Stomach (tissue), 9 donors: ENCODE measurements around the gene EMD. TPM values are rescaled to one million over a fixed set of nuclear protein-coding genes. Genes with fewer than 3 reads are reported as not detected.
"Not testable (repeated sequence)": the region's sequence is repeated elsewhere in the genome, so short reads cannot be mapped to it uniquely, and the experiment has no call there.

Experiments
- DNase-seq, 2 donors: peaks; one replicate each; pipeline versions ENCODE4 v3.0.0 to v3.0.0-alpha.2; 2013 to 2019
- H3K27ac ChIP-seq, 5 donors: fragments of 200-600 bp in 4 of 5; sonication (generic) in 4 of 5; one replicate each; pipeline ENCODE4 v1.5.1; 2013 to 2019; ENCODE audit warnings: mild to moderate bottlenecking in 1 of 5, moderate library complexity in 1 of 5
- H3K27me3 ChIP-seq, 3 donors: fragments of 200-600 bp; sonication (generic); one replicate each; pipeline ENCODE4 v1.5.1; 2017 to 2019; ENCODE audit warnings: mixed run types in 1 of 3
- H3K36me3 ChIP-seq, 4 donors: fragments of 200-600 bp; sonication (generic); 1 replicate in 3 of 4; 2 replicates in 1 of 4; pipeline ENCODE4 v1.5.1; 2016 to 2019
- H3K4me1 ChIP-seq, 4 donors: fragments of 200-600 bp; sonication (generic); one replicate each; pipeline ENCODE4 v1.5.1; 2016 to 2019
- H3K4me3 ChIP-seq, 4 donors: fragments of 200-600 bp; sonication (generic) in 3 of 4; one replicate each; pipeline ENCODE4 v1.5.1; 2016 to 2019; ENCODE audit warnings: mild to moderate bottlenecking in 1 of 4
- H3K9me3 ChIP-seq, 4 donors: fragments of 200-600 bp; sonication (generic); one replicate each; pipeline ENCODE4 v1.5.1; 2016 to 2019
- CTCF ChIP-seq, 7 experiments: fragments of 450-650 bp in 4 of 7; fragments of 200-600 bp in 3 of 7; sonication (generic) in 3 of 7; IDR thresholded peaks; one replicate each; pipeline ENCODE4 v1.5.1; 2016 to 2019; ENCODE audit warnings: antibody characterized with exemption in 7 of 7, control low read depth in 2 of 7, mild to moderate bottlenecking in 1 of 7
- POLR2A ChIP-seq, 4 donors: fragments of 450-650 bp; IDR thresholded peaks; one replicate each; pipeline ENCODE4 v1.6.1; 2016; ENCODE audit warnings: antibody characterized with exemption in 4 of 4, control low read depth in 2 of 4, mild to moderate bottlenecking in 1 of 4, moderate library complexity in 1 of 4
- POLR2AphosphoS5 ChIP-seq, 3 donors: sonication (generic); formaldehyde crosslinking; IDR thresholded peaks; one replicate each; pipeline ENCODE4 v1.6.1; 2016; ENCODE audit warnings: antibody characterized with exemption in 3 of 3
- WGBS, 5 donors: extraction: QIAGEN DNeasy Blood & Tissue Kit in 3 of 5; methylation state at CpG; one replicate each; pipeline versions ENCODE4 v1.1.5 to v1.1.7; 2013 to 2018; 5-methylcytosine and 5-hydroxymethylcytosine counted together
- intact Hi-C: fragments of 100-400 bp; cut with DNase I; formaldehyde crosslinking; loops from one replicate; pipeline ENCODE4 v1.15.1; 2023; ENCODE audit warnings: low total_unique reads
- polyA plus RNA-seq, 3 donors: library from polyadenylated mRNA; stranded (reverse); fragments of 200-250 nt; gene quantifications; one replicate each; pipeline ENCODE4 v1.2.3, GENCODE V29; 2013
- total RNA-seq, 5 donors: library from RNA; depleted of rRNA; stranded (reverse); fragments of >200 nt; gene quantifications; one replicate each; pipeline versions ENCODE4 v1.1.0 to v1.2.3, GENCODE V29; 2014 to 2016
- donor health status: healthy with polysubstance abuse.
- donor health status: Bipolar disorder and iron deficiency.
- donor health status: healthy.

The EMD gene
- total and polyA plus RNA-seq, 8 donors: 24.2 to 135 (median 55.7) TPM

- H3K4me1 ChIP-seq: peaks cover 9 to 31% (median 25%) of the 10 kb centered on the region in 4 donors
- TF ChIP-seq CTCF (IDR thresholded peaks at IDR 0.05): no peak
- TF ChIP-seq POLR2A (IDR thresholded peaks at IDR 0.05): no peak
- TF ChIP-seq POLR2AphosphoS5 (IDR thresholded peaks at IDR 0.05): peak in 1 of 3 donors; percentile 20
- 27 to 54% (median 40%) methylated on average over 11 to 14 of the region's 14 CpGs for WGBS, 5 donors
- peak overlapping the region; percentile 29 to 99 (median 98) for H3K27ac ChIP-seq
- H3K36me3 ChIP-seq: peaks cover 17 to 31% (median 26%) of the 10 kb centered on the region in 4 donors
- peaks cover 0 to 11% (median 0%) of the 10 kb centered on the region in 4 donors for H3K9me3 ChIP-seq
- intact Hi-C loops: no loop called here
- H3K27me3 ChIP-seq: no peaks in the 10 kb centered on the region
- peak overlapping the region; percentile 61 to 75 (median 69) for H3K4me3 ChIP-seq
- no peak for DNase-seq
Measured at GRCh38 chrX:154399527-154400368, 20.7 kb downstream of the EMD start.

- H3K36me3 ChIP-seq: peaks cover 17 to 36% (median 27%) of the 10 kb centered on the region in 4 donors
- peak overlapping the region in 4 of 5 donors; percentile 95 to 99 (median 98) for H3K27ac ChIP-seq
- H3K4me3 ChIP-seq: peak overlapping the region in 3 of 4 donors; percentile 12 to 75 (median 67)
- H3K9me3 ChIP-seq: peaks cover 0 to 11% (median 0%) of the 10 kb centered on the region in 4 donors
- WGBS, 5 donors: 48 to 78% (median 59%) methylated on average over 4 to 6 of the region's 6 CpGs
- H3K4me1 ChIP-seq: peaks cover 9 to 31% (median 25%) of the 10 kb centered on the region in 4 donors
- H3K27me3 ChIP-seq, intact Hi-C loops, DNase-seq: not testable (repeated sequence)
Measured at GRCh38 chrX:154400369-154400817, 21.3 kb downstream of the EMD start.

GRCh38 chrX:154401045-154401799 is 22.1 kb downstream of the EMD start:
- intact Hi-C loops: no loop called here
- Histone ChIP-seq H3K27ac (peak overlapping the region in 4 of 5 donors; percentile 12 to 95 (median 40)), H3K36me3 (peaks cover 17 to 36% (median 27%) of the 10 kb centered on the region in 4 donors), H3K4me3 (peak overlapping the region in 2 of 4 donors; percentile 67 to 75), H3K27me3 (no peaks in the 10 kb centered on the region), H3K9me3 (peaks cover 0 to 11% (median 0%) of the 10 kb centered on the region in 4 donors), H3K4me1 (peaks cover 9 to 31% (median 25%) of the 10 kb centered on the region in 4 donors)
- peak in 1 of 4 donors; percentile 34 for TF ChIP-seq POLR2A (IDR thresholded peaks at IDR 0.05)
- no peak for TF ChIP-seq CTCF (IDR thresholded peaks at IDR 0.05)
- peak in 2 of 3 donors; percentile 38 to 54 for TF ChIP-seq POLR2AphosphoS5 (IDR thresholded peaks at IDR 0.05)
- peak in 1 of 2 donors; percentile 34 for DNase-seq
- 21 to 60% (median 44%) methylated on average over 1 to 6 of the region's 6 CpGs for WGBS, 5 donors

GRCh38 chrX:154401918-154402621 is 23.0 kb downstream of the EMD start:
- WGBS, 5 donors: 32 to 54% (median 36%) methylated on average over 6 of the region's 6 CpGs
- H3K27ac ChIP-seq: peak overlapping the region in 2 of 5 donors; percentile 33 to 48
- H3K4me1 ChIP-seq: peaks cover 9 to 31% (median 25%) of the 10 kb centered on the region in 4 donors
- TF ChIP-seq POLR2A (IDR thresholded peaks at IDR 0.05): no peak
- TF ChIP-seq POLR2AphosphoS5 (IDR thresholded peaks at IDR 0.05): peak in 1 of 3 donors; percentile 2
- H3K4me3 ChIP-seq: no peak overlapping the region
- no peak for DNase-seq
- intact Hi-C loops: no loop called here
- peaks cover 0 to 11% (median 0%) of the 10 kb centered on the region in 4 donors for H3K9me3 ChIP-seq
- no peaks in the 10 kb centered on the region for H3K27me3 ChIP-seq
- peaks cover 17 to 36% (median 27%) of the 10 kb centered on the region in 4 donors for H3K36me3 ChIP-seq
